HG03103 (cell line): ENCODE measurements around the gene CERCAM.
"Not testable (repeated sequence)": the region's sequence is repeated elsewhere in the genome, so short reads cannot be mapped to it uniquely, and the experiment has no call there.

ENCODE experiments used
- ATAC-seq: cut with Tn5 transposase; IDR thresholded peaks from one replicate; pipeline ENCODE4 v1.9.1; 2021; ENCODE audit warnings: low read depth; ENCODE audit not compliant: unreplicated experiment

Gene CERCAM

DNA sequence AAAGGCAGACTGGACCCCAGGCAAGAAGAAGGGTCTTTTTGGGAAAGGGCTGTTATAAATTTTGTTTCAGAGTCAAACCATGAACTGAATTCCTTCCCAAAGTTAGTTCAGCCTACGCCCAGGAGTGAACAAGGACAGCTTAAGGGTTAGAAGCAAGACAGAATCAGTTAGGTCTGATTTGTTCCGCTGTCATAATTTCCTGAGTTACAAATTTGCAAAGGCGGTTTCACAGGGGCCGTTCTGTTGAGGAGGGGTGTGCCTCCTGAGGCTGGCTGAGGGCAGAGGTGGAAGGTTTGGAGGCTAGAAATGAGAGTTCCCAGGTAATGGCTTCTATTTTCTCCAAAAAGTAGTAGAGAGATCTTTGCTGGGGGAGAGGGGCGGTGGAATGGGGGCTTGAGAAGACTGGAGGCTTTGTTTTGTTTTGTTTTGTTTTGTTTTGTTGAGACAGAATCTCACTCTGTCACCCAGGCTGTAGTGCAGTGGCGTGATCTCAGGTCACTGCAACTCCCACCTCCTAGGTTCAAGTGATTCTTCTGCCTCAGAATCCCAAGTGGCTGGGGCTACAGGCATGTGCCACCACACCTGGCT lies 4.1 kb upstream of the CERCAM start:
- no peak for ATAC-seq

GRCh38 chr9:128419061-128419925 lies 1.4 kb upstream of the CERCAM start:
- no peak for ATAC-seq

DNA sequence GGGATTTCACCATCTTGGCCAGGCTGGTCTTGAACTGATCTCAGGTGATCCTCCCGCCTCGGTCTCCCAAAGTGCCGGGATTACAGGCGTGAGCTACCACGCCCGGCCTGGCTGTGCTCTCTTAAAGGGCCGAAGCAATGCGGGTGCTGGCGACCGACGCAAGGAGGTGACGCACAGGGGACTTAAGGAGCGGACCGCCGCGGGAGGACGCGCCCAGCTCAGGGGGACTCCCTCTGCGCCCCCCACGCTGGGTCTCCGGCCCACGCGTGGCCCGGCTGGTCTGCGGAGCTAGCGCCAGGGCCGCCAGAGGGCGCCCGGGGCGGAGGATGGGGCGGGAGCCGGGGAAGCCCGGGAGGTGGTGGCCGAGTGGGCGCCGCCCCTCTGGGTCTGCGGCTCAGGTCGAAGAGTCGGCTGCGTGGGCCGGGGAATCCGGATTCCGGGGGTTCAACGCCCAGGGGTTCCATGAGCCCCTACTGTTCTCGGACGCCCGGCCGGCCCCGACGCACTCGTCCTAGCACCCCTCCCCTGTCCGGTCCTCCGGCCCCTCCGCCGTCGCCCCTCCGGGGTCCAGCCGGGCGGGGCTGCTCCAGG lies 502 bp upstream of the CERCAM start:
- peak; percentile 58 for ATAC-seq

DNA sequence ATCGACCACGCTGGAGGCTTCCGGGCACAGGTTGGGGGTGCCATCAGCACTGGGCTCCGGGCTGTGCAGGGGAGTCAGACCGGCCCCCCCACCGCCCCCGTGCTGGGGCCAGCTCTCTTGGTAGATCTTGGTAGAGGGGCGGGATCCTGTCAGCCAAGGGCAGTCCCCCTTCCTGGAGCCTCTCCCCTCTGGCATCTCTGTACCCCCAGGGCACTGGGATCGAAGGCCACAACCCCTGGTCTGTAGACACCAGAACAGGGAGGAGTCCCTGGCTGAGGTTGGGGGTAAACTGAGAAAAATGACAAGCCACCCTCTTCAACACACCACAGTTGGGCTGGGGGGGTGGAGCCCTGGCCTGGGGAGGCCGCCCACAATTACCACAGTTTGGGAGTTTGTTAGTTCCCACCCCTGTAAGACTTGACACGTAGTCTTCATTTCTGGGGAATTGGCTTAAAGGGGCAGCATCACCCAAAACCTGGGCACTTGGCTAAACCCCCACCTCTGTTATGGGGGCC lies 882 bp downstream of the CERCAM start:
- no peak for ATAC-seq

DNA sequence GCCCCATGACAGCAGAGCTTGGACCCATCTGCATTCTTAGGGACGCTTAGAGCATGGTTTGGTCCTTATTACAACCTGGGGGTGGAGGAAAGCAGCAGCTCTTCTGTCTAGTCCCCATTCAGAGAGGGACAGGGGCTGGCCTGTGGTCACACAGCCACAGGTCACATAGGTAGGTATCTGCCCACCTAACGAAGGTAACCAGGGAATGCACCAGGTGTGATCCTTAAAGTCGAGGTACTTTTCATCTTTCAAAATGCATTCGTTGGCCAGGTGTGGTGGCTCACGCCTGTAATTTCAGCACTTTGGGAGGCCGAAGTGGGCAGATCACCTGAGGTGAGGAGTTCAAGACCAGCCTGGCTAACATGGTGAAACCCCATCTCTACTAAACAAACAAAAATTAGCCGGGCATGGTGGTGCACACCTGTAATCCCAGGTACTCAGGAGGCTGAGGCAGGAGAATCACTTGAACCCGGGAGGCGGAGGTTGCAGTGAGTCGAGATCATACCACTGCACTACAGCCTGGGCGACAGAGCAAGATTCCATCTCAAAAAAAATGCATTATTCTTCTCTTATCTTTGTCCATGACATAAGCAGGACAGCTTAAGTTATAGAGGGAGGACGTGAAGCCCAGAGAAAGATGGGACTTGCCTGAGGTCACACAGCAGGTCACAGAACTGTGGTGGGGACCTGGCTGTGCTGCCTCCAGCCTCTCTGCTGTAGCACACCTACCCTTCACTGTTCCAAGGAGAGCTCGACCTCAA lies 1.5 kb downstream of the CERCAM start:
- not testable (repeated sequence) for ATAC-seq

- no peak for ATAC-seq
Measured at GRCh38 chr9:128422783-128423150, 2.1 kb downstream of the CERCAM start.

DNA sequence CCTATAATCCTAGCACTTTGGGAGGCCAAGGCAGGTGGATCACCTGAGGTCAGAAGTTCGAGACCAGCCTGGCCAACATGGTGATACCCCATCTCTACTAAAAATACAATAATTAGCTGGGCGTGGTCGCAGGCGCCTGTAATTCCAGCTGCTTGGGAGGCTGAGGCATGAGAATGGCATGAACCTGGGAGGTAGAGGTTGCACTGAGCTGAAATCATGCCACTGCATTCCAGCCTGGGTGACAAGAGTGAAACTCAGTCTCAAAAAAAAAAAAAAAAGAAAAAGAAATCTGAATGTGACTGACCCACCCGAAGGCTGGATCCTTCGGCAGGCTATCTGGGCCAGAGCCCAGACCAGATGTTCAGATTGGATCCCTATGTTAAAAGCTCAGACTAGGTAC lies 2.7 kb downstream of the CERCAM start:
- ATAC-seq = not testable (repeated sequence)

- ATAC-seq = no peak
Measured at GRCh38 chr9:128424268-128424780, 3.7 kb downstream of the CERCAM start.

DNA sequence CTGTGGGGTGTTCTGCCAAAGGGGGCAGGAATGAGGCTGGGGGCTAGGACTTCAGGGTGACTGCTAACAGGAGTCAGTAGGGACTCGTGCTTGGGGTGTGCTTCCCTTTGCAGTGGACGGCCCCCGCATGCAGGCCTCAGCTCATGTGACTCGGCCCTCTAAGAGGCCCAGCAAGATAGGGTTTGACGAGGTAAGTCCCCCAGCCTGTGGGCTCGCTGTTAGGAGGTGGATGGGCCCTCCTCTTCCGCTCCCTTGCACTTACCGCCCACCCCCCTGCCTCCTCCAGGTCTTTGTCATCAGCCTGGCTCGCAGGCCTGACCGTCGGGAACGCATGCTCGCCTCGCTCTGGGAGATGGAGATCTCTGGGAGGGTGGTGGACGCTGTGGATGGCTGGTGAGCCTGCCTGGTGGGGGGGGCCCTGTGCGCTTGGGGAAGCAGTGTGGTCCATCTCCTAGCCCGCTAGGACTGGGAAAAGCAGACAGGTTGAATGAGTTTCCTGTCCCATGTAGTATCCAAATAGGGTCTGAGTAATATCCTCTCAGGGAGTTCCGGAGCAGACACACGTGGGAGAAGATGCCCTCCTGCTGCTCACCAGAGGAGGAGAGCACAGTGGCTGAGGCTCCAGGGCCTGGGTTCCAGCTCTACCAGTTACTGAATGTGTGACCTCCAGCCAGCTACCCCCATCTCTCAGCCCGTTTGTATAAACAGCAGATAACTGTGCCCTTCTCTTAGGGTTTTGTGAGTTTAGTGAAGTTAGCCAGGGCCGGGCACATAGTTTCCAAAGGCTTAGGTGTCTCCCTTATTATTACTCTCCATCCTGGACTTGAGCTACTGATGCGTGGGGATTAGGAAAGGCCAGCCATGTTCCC lies 8.2 kb downstream of the CERCAM start:
- ATAC-seq = no peak

GRCh38 chr9:128429513-128430086 lies 8.9 kb downstream of the CERCAM start:
- ATAC-seq = no peak

DNA sequence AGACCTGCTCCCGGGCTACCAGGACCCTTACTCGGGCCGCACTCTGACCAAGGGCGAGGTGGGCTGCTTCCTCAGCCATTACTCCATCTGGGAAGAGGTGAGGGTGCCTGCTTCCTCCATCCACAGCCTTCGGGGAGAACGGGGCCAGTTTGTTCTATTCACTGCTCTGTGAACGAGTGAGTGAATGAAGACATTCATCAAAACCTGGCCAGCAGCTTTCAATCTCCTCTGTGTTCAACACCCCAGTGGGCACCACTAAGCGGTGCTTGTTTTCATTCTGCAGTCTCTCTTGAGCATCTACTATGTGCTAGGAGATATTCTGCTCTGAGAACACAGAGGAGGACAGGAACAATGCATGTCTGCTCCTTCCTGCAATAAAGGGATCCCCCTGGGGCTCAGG lies 10.6 kb downstream of the CERCAM start:
- ATAC-seq = no peak

GRCh38 chr9:128434340-128434739 lies 13.7 kb downstream of the CERCAM start:
- no peak for ATAC-seq

GRCh38 chr9:128435611-128436010 lies 15.0 kb downstream of the CERCAM start:
- no peak for ATAC-seq

DNA sequence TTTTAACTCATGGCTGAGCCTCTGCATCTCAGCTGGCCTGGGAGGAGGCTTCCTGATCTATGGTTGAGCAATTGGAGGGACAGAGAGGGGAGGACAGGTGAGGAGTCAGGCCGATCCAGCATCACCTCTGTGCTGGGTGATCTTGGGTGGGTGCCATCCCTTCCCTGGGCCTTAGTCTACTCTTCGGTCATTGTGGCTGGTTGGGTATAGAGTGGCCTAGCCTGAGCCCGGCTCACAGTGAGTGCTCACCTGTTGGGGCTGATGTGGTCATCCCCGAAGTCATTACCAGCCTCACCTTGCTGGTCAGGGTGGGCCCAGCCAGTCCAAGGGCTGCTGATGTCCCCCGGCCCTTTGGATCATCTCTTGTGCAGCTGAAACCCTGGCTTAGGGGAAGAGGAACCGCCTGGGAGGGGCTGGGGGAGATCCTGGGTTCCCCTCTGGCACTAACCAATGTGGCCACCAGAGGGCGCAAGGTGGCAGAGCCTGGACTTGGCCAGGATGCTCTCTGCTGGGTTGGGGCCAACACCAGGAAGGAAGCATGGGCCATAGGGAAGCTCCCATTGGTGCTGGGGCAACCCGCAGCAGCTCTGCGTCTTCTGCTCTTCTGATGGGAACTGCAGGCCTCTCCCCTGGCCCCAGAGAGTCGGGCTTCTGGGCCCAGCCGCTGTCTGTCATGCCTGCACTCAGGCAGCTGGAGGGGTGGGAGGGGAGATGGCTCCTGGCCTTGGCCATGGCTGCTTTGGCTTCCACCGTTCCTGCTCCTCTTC lies 17.9 kb downstream of the CERCAM start:
- no peak for ATAC-seq

DNA sequence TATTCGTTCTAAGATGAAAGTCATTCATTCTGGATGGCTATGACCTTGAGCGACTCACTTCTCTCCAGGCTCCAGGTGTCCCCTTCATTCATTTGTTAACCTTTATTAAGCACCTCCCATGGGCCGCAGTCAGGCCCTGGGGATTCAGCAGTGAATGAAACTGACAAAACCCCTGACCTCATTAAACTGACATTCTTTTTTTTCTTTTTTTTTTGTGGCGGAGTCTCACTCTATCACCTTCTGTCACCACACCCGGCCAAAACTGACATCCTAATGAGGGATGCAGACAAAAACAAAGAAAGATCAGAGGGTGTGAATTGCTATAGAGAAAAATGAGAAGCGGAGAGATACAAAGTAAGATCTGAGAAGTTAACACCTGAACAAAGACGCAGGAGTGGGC lies 18.6 kb downstream of the CERCAM start:
- no peak for ATAC-seq

- ATAC-seq = no peak
Measured at GRCh38 chr9:128442150-128442549, 21.5 kb downstream of the CERCAM start.

DNA sequence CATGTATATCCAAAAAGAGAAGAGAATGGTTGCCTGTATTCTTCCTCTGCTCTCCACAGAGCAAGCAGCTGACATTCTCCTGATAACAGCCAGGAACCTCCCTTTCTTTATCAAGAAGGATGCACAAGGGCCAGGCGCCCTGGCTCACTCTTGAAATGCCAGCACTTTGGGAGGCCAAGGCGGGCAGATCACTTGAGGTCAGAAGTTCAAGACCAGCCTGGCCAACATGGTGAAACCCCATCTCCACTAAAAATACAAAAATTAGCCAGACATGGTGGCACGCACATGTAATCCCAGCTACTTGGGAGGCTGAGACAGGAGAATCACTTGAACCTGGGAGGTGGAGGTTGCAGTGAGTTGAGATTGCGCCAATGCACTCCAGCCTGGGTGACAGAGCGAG lies 25.8 kb downstream of the CERCAM start:
- ATAC-seq = not testable (repeated sequence)

DNA sequence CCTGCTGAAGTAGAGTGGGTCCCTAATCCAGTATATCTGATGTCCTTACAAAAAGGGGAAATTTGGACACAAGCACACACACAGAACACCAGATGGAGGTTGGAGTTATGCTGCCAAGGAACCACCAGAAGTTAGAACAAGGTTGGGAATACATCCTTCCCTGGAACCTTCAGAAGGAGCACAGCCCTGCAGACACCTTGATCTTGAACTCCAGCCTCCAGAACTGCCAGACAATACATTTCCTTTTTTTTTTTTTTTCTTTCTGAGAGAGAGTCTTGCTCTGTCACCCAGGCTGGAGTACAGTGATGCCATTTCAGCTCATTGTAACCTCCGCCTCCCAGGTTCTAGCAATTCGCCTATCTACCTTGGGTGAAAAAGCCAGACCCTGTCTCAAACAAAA lies 28.1 kb downstream of the CERCAM start:
- ATAC-seq = no peak

- no peak for ATAC-seq
Measured at GRCh38 chr9:128454991-128455390, 34.3 kb downstream of the CERCAM start.
